GM12878 (cell line): Measurements from ENCODE around the gene RTEL1. TPM values are rescaled to one million over a fixed set of nuclear protein-coding genes. Genes with fewer than 3 reads are reported as not detected.

Source experiments
- ATAC-seq: fragments of 200-7000 bp; cut with Tn5 transposase; 3 replicates; pipeline ENCODE4 v1.9.1; 2020; ENCODE audit warnings: mild to moderate bottlenecking, moderate library complexity
- BruUV-seq: library from RNA; stranded (reverse); fragments of 400-500 nt; replicated peaks from 2 replicates; lab custom pipeline; 2021; lab: Mats Ljungman, UMichigan
- CTCF ChIA-PET: fragments of 300-600 bp; sonication (Branson Sonifier 250); formaldehyde crosslinking; extraction: SDS; loops from one replicate; lab custom pipeline; 2021; ENCODE audit warnings: inconsistent platforms; lab: Yijun Ruan, JAX
- POLR2A ChIA-PET: fragments of 350-600 bp; formaldehyde crosslinking; extraction: SDS; loops from one replicate; lab custom pipeline; 2021; ENCODE audit warnings: inconsistent platforms; lab: Charles Lee
- RAD21 ChIA-PET: fragments of 300-600 bp; sonication (Branson Sonifier 250); formaldehyde crosslinking; loops from one replicate; lab custom pipeline; 2023; ENCODE audit warnings: antibody characterized with exemption; ENCODE audit not compliant: unreplicated experiment; lab: Charles Lee
- SMC1A ChIA-PET: fragments of 300-600 bp; sonication (Branson Sonifier 250); formaldehyde crosslinking; loops from one replicate; lab custom pipeline; 2023; ENCODE audit not compliant: unreplicated experiment, uncharacterized antibody; lab: Charles Lee
- DNase-seq: peaks from one replicate; pipeline ENCODE4 v3.0.0-alpha.2; 2011; ENCODE audit warnings: low read depth, low spot score
- FAIRE-seq: peaks from 3 replicates; lab custom pipeline; 2011; peaks lifted over from hg19 to GRCh38; lab: Jason Lieb, UNC
- H2AFZ ChIP-seq: 2 replicates; pipeline ENCODE4 v1.6.0; 2011; ENCODE audit warnings: low read depth, low read length, control low read depth; ENCODE audit not compliant: control insufficient read depth
- H3K27ac ChIP-seq: 2 replicates; pipeline ENCODE4 v1.5.1; 2011; ENCODE audit warnings: control low read depth; ENCODE audit not compliant: control insufficient read depth, insufficient read depth
- H3K27me3 ChIP-seq, 2 experiments: replicated peaks in 1 of 2; 2 replicates each; pipeline versions ENCODE4 v1.6.0 to v1.6.1; 2011; ENCODE audit warnings: low read length in 1 of 2; ENCODE audit not compliant: control insufficient read depth in 2 of 2, insufficient read depth in 2 of 2
- H3K36me3 ChIP-seq, 2 experiments: 2 replicates each; pipeline ENCODE4 v1.5.1; 2011; ENCODE audit warnings: low read length in 1 of 2; ENCODE audit not compliant: control insufficient read depth in 2 of 2, insufficient read depth in 2 of 2
- H3K4me1 ChIP-seq: 2 replicates; pipeline ENCODE4 v1.6.1; 2011; ENCODE audit warnings: mild to moderate bottlenecking, low read length, moderate library complexity, mixed read lengths; ENCODE audit not compliant: control insufficient read depth, insufficient read depth
- H3K4me2 ChIP-seq: 2 replicates; pipeline ENCODE4 v1.6.0; 2011; ENCODE audit warnings: control low read depth; ENCODE audit not compliant: control insufficient read depth, insufficient read depth
- H3K4me3 ChIP-seq: fragments of 200-600 bp; sonication (generic); 2 replicates; pipeline ENCODE4 v1.5.1; 2016
- H3K79me2 ChIP-seq: 2 replicates; pipeline ENCODE4 v1.6.0; 2011; ENCODE audit warnings: low read length; ENCODE audit not compliant: control insufficient read depth, insufficient read depth
- H3K9ac ChIP-seq: 2 replicates; pipeline ENCODE4 v1.8.0; 2011; ENCODE audit warnings: low read length, control low read depth, mixed read lengths; ENCODE audit not compliant: control insufficient read depth, insufficient read depth
- H3K9me3 ChIP-seq: replicated peaks from 3 replicates; pipeline ENCODE4 v1.5.1; 2011; ENCODE audit warnings: mild to moderate bottlenecking, low read length; ENCODE audit not compliant: control insufficient read depth, insufficient read depth
- H4K20me1 ChIP-seq: 2 replicates; pipeline ENCODE4 v1.6.0; 2011; ENCODE audit not compliant: control insufficient read depth, insufficient read depth
- BRCA1 ChIP-seq: IDR thresholded peaks from 2 replicates; pipeline ENCODE4 v1.6.1; 2011; ENCODE audit warnings: low read depth, low read length, improper control_type of control experiment
- CBFB ChIP-seq: IDR thresholded peaks from 2 replicates; pipeline ENCODE4 v1.6.1; 2016; ENCODE audit warnings: antibody characterized with exemption, low read depth
- E2F8 ChIP-seq: fragments of 450-650 bp; IDR thresholded peaks from 2 replicates; pipeline ENCODE4 v1.6.1; 2018; ENCODE audit warnings: mild to moderate bottlenecking, low read depth, moderate library complexity; ENCODE audit not compliant: partially characterized antibody
- GABPA ChIP-seq: IDR thresholded peaks from 2 replicates; pipeline ENCODE4 v1.6.1; 2014; ENCODE audit warnings: antibody characterized with exemption, low read depth, mild to moderate bottlenecking, inconsistent platforms
- HDGF ChIP-seq: fragments of 450-650 bp; IDR thresholded peaks from 2 replicates; pipeline ENCODE4 v1.6.1; 2016; ENCODE audit warnings: antibody characterized with exemption
- NRF1 ChIP-seq: conservative IDR thresholded peaks from 2 replicates; pipeline ENCODE4 v1.6.1; 2011; ENCODE audit warnings: mild to moderate bottlenecking, low read depth, low read length, improper control_type of control experiment
- PAX5 ChIP-seq: IDR thresholded peaks from 2 replicates; pipeline ENCODE4 v1.6.1; 2011; ENCODE audit warnings: low read depth, low read length, borderline replicate concordance
- POLR2AphosphoS5 ChIP-seq: IDR thresholded peaks from 2 replicates; pipeline ENCODE4 v1.6.1; 2011; ENCODE audit warnings: mild to moderate bottlenecking, low read length, inconsistent platforms
- SMAD5 ChIP-seq: IDR thresholded peaks from 2 replicates; pipeline ENCODE4 v1.6.1; 2016; ENCODE audit warnings: antibody characterized with exemption, low read depth
- YBX1 ChIP-seq: fragments of 450-650 bp; IDR thresholded peaks from 2 replicates; pipeline ENCODE4 v1.6.1; 2016; ENCODE audit warnings: antibody characterized with exemption
- ZNF622 ChIP-seq: fragments of 450-650 bp; IDR thresholded peaks from 2 replicates; pipeline ENCODE4 v1.6.1; 2017; ENCODE audit warnings: mild to moderate bottlenecking, inconsistent platforms
- ZNF687 ChIP-seq: fragments of 450-650 bp; IDR thresholded peaks from 2 replicates; pipeline ENCODE4 v1.6.1; 2017; ENCODE audit warnings: mild to moderate bottlenecking, moderate library complexity
- WGBS: methylation state at CpG from one replicate; pipeline ENCODE4 v1.1.6; 2016; ENCODE audit warnings: low lambda C conversion rate; ENCODE audit not compliant: insufficient replicate concordance, insufficient coverage; ENCODE audit errors: missing lambda C conversion rate; 5-methylcytosine and 5-hydroxymethylcytosine counted together
- in situ Hi-C: fragments of 300-500 bp; cut with MboI; formaldehyde crosslinking; loops from 9 replicates; pipeline ENCODE4 v1.14.3; 2018; ENCODE audit warnings: mixed read lengths
- intact Hi-C: fragments of 100-400 bp; cut with micrococcal nuclease; formaldehyde crosslinking; loops from one replicate; pipeline ENCODE4 v1.14.2; 2022; ENCODE audit not compliant: unreplicated experiment
- polyA plus RNA-seq, 11 experiments: library from polyadenylated mRNA; depleted of rRNA in 4 of 11; unstranded in 6 of 11; stranded (reverse) in 5 of 11; fragments of >200 nt; fragmentation: Nextera tagmentation in 4 of 11; fragmentation: Illumina TruSeq in 1 of 11; extraction: Ambion mirVana in 4 of 11; extraction: Trizol in 1 of 11; gene quantifications; 1 replicate in 1 of 11; 2 replicates in 10 of 11; pipeline versions ENCODE4 v1.2.1 to v1.2.3, GENCODE V29; 2011 to 2016; ENCODE audit warnings: inconsistent platforms in 2 of 11, missing spikeins in 2 of 11, low read depth in 1 of 11
- total RNA-seq, 4 experiments: library from RNA; depleted of rRNA in 3 of 4; stranded (reverse); fragments of >200 nt in 3 of 4; fragmentation: Illumina TruSeq in 1 of 4; extraction: Trizol in 1 of 4; gene quantifications; 2 replicates each; pipeline versions ENCODE4 v1.2.1 to v1.2.3, GENCODE V29; 2013 to 2021
- TF ChIP-seq, protein P1 (sequence below): IDR thresholded peaks from 2 replicates; pipeline ENCODE4 v1.6.1; 2011; ENCODE audit warnings: borderline replicate concordance, low read depth, mild to moderate bottlenecking, moderate library complexity, mixed read lengths, low read length; ENCODE audit not compliant: insufficient read depth; ENCODE audit errors: extremely low read length
- TF ChIP-seq, protein P2 (sequence below): IDR thresholded peaks from 2 replicates; pipeline ENCODE4 v1.6.1; 2012; ENCODE audit warnings: mild to moderate bottlenecking, low read depth, low read length

RTEL1 gene
- total and polyA plus RNA-seq, 10 of the 15 experiments (the other 5 are each of a cell fraction or from before 2014, with no cell fraction given), result 0.40 to 37.2 (median 15.6) TPM; not detected in 1

- H4K20me1 ChIP-seq, result no peaks in the 10 kb centered on the region
- no TSS peak for BruUV-seq
- ChIA-PET RAD21 (no interaction called here), CTCF (interaction anchor here (0.6 kb wide), 1 partner anchor 477 kb away, joined by 3 read pairs; no protein-coding TSS in a partner anchor), POLR2A (no interaction called here), SMC1A (no interaction called here)
- H3K9me3 ChIP-seq, result no peaks in the 10 kb centered on the region
- intact Hi-C loops (no loop called here), in situ Hi-C loops (no loop called here)
- no peaks in the 10 kb centered on the region for H3K4me1 ChIP-seq
- WGBS, result 89% methylated on average over 19 of the region's 19 CpGs
- no peak overlapping the region for H3K27ac ChIP-seq
- FAIRE-seq (no peak), DNase-seq (no peak), ATAC-seq (no peak)
- no peak overlapping the region for H2AFZ ChIP-seq
- peaks cover 1 to 4% of the 10 kb centered on the region in 2 experiments; a peak in 2 of 4 replicates for H3K36me3 ChIP-seq
- no peaks in the 10 kb centered on the region for H3K27me3 ChIP-seq
- no peak overlapping the region for H3K4me3 ChIP-seq
- no peak overlapping the region for H3K4me2 ChIP-seq
- H3K9ac ChIP-seq, result no peak overlapping the region
- H3K79me2 ChIP-seq, result no peaks in the 10 kb centered on the region
- TF ChIP-seq, protein P1, sequence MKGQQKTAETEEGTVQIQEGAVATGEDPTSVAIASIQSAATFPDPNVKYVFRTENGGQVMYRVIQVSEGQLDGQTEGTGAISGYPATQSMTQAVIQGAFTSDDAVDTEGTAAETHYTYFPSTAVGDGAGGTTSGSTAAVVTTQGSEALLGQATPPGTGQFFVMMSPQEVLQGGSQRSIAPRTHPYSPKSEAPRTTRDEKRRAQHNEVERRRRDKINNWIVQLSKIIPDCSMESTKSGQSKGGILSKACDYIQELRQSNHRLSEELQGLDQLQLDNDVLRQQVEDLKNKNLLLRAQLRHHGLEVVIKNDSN, result no peak
- TF ChIP-seq YBX1, result no peak
- TF ChIP-seq BRCA1, result no peak
- no peak for TF ChIP-seq POLR2AphosphoS5
- TF ChIP-seq NRF1, result no peak
- no peak for TF ChIP-seq ZNF622
- TF ChIP-seq CBFB, result no peak
- TF ChIP-seq ZNF687, result no peak
- TF ChIP-seq SMAD5, result no peak
- TF ChIP-seq, protein P2, sequence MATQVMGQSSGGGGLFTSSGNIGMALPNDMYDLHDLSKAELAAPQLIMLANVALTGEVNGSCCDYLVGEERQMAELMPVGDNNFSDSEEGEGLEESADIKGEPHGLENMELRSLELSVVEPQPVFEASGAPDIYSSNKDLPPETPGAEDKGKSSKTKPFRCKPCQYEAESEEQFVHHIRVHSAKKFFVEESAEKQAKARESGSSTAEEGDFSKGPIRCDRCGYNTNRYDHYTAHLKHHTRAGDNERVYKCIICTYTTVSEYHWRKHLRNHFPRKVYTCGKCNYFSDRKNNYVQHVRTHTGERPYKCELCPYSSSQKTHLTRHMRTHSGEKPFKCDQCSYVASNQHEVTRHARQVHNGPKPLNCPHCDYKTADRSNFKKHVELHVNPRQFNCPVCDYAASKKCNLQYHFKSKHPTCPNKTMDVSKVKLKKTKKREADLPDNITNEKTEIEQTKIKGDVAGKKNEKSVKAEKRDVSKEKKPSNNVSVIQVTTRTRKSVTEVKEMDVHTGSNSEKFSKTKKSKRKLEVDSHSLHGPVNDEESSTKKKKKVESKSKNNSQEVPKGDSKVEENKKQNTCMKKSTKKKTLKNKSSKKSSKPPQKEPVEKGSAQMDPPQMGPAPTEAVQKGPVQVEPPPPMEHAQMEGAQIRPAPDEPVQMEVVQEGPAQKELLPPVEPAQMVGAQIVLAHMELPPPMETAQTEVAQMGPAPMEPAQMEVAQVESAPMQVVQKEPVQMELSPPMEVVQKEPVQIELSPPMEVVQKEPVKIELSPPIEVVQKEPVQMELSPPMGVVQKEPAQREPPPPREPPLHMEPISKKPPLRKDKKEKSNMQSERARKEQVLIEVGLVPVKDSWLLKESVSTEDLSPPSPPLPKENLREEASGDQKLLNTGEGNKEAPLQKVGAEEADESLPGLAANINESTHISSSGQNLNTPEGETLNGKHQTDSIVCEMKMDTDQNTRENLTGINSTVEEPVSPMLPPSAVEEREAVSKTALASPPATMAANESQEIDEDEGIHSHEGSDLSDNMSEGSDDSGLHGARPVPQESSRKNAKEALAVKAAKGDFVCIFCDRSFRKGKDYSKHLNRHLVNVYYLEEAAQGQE, result no peak
- no peak for TF ChIP-seq E2F8
- TF ChIP-seq PAX5, result no peak
- no peak for TF ChIP-seq HDGF
- TF ChIP-seq GABPA, result no peak
Measured at GRCh38 chr20:63679799-63680305, 21.7 kb downstream of the RTEL1 start.
